Activated T-helper 1 cell treated with Interleukin-2 at 50 U/mL for 16 hours (primary cell): ENCODE measurements around the gene NBPF14.
"Not testable (repeated sequence)": the region's sequence is repeated elsewhere in the genome, so short reads cannot be mapped to it uniquely, and the experiment has no call there.

Experiments
- DNase-seq: peaks from one replicate; pipeline ENCODE4 v3.0.0-alpha.2; 2020; ENCODE audit warnings: low read depth

NBPF14 gene

GRCh38 chr1:148595911-148596310 is at the start of gene NBPF14:
NBPF14 (minus strand) TSS chr1:148596011; CDS start chr1:148595717, 294 bp downstream.
- DNase-seq: not testable (repeated sequence)

- not testable (repeated sequence) for DNase-seq
Observed at GRCh38 chr1:148625451-148625850, 29.6 kb upstream of the NBPF14 start.

- not testable (repeated sequence) for DNase-seq
Observed at GRCh38 chr1:148618216-148618615, 22.4 kb upstream of the NBPF14 start.

GRCh38 chr1:148605266-148605665 is 9.5 kb upstream of the NBPF14 start:
- DNase-seq: not testable (repeated sequence)

- DNase-seq: not testable (repeated sequence)
Observed at GRCh38 chr1:148595360-148595759, 451 bp downstream of the NBPF14 start.

- not testable (repeated sequence) for DNase-seq
Observed at GRCh38 chr1:148591098-148591497, 4.7 kb downstream of the NBPF14 start.

- DNase-seq: not testable (repeated sequence)
Observed at GRCh38 chr1:148532158-148532557, 63.7 kb downstream of the NBPF14 start.

GRCh38 chr1:148529101-148529567 is 66.7 kb downstream of the NBPF14 start:
- DNase-seq: peak; percentile 29

GRCh38 chr1:148528591-148528990 is 67.2 kb downstream of the NBPF14 start:
- DNase-seq: not testable (repeated sequence)

GRCh38 chr1:148526587-148526986 is 69.2 kb downstream of the NBPF14 start:
- not testable (repeated sequence) for DNase-seq

GRCh38 chr1:148523205-148524144 is 72.3 kb downstream of the NBPF14 start:
- DNase-seq: not testable (repeated sequence)

- DNase-seq: peak; percentile 71
Observed at GRCh38 chr1:148522561-148523204, 73.1 kb downstream of the NBPF14 start.

- DNase-seq: peak; percentile 77
Observed at GRCh38 chr1:148522072-148522471, 73.7 kb downstream of the NBPF14 start.

GRCh38 chr1:148514310-148514709 is 81.5 kb downstream of the NBPF14 start:
- not testable (repeated sequence) for DNase-seq

- not testable (repeated sequence) for DNase-seq
Observed at GRCh38 chr1:148512571-148513184, 83.1 kb downstream of the NBPF14 start.

- not testable (repeated sequence) for DNase-seq
Observed at GRCh38 chr1:148493933-148494332, 101.9 kb downstream of the NBPF14 start.

- not testable (repeated sequence) for DNase-seq
Observed at GRCh38 chr1:148483029-148483428, 112.8 kb downstream of the NBPF14 start, which contains the start of gene PPIAL4G. PPIAL4G (minus strand) TSS chr1:148483302; CDS start chr1:148483252, 50 bp downstream.
